ENCODE measurements around the gene FCRL5. TPM values are rescaled to one million over a fixed set of nuclear protein-coding genes. Genes with fewer than 3 reads are reported as not detected.

The FCRL5 gene
- total and polyA plus RNA-seq, 10 of the 15 experiments (the other 5 are each of a cell fraction or from before 2014, with no cell fraction given): 1.1 to 136 (median 7.0) TPM

- ChIA-PET POLR2A (interaction anchor here (1.3 to 2.8 kb wide), 5 partner anchors 10 to 39 kb away, joined by 3 to 11 read pairs (median 10); no protein-coding TSS in a partner anchor), RAD21 (ENCODE audit: unreplicated experiment) (interaction anchor here (0.8 to 2.2 kb wide), 4 partner anchors 12 to 56 kb away, joined by 3 to 10 read pairs (median 4); no protein-coding TSS in a partner anchor), CTCF (interaction anchor here (0.7 to 2.7 kb wide), 10 partner anchors 18 to 147 kb away, joined by 3 to 7 read pairs (median 4); no protein-coding TSS in a partner anchor), SMC1A (ENCODE audit: uncharacterized antibody, unreplicated experiment) (interaction anchor here (0.7 to 1.7 kb wide), 9 partner anchors 9 to 56 kb away, joined by 3 to 9 read pairs (median 4); no protein-coding TSS in a partner anchor)
- intact Hi-C loops (cut with micrococcal nuclease; ENCODE audit: unreplicated experiment) (no loop called here), in situ Hi-C loops (cut with MboI) (no loop called here)
- WGBS (ENCODE audit: insufficient coverage, insufficient replicate concordance, low lambda C conversion rate, missing lambda C conversion rate): 2% methylated on average over 5 of the region's 5 CpGs
- Histone ChIP-seq H3K4me1 (ENCODE audit: control insufficient read depth, insufficient read depth, low read length) (peaks cover 17% of the 10 kb centered on the region), H3K9me3 (replicated peaks; ENCODE audit: control insufficient read depth, insufficient read depth, low read length) (no peaks in the 10 kb centered on the region), H3K4me3 (no peak overlapping the region; the same call in 1 of the 2 replicates), H3K27me3 (replicated peaks in 1 of 2; ENCODE audit: control insufficient read depth in 2 of 2, insufficient read depth in 2 of 2, low read length in 1 of 2) (no peaks in the 10 kb centered on the region), H3K4me2 (ENCODE audit: control insufficient read depth, insufficient read depth) (peak overlapping the region; percentile 95), H3K79me2 (ENCODE audit: control insufficient read depth, insufficient read depth, low read length) (no peaks in the 10 kb centered on the region), H3K27ac (ENCODE audit: control insufficient read depth, insufficient read depth) (peak overlapping the region; percentile 63), H3K9ac (ENCODE audit: control insufficient read depth, insufficient read depth, low read length) (peak overlapping the region; percentile 37; the same call in 1 of the 2 replicates), H2AFZ (ENCODE audit: control insufficient read depth, low read depth, low read length) (peak overlapping the region; percentile 55), H3K36me3 (ENCODE audit: control insufficient read depth in 2 of 2, insufficient read depth in 2 of 2, low read length in 1 of 2) (no peaks in the 10 kb centered on the region), H4K20me1 (ENCODE audit: control insufficient read depth, insufficient read depth) (no peaks in the 10 kb centered on the region)
- ATAC-seq (peak; percentile 83), DNase-seq (ENCODE audit: low read depth, low spot score) (peak; percentile 40), FAIRE-seq (peak; percentile 73)
- TF ChIP-seq SPI1 (IDR thresholded peaks at IDR 0.05; ENCODE audit: borderline replicate concordance, insufficient read depth, low read depth, low read length) (no peak), IRF4 (IDR thresholded peaks at IDR 0.05; ENCODE audit: low read depth, low read length) (0 out of 2 replicates have a peak, but pooled peaks have one; percentile 49), PML (IDR thresholded peaks at IDR 0.05; ENCODE audit: low read length) (no peak), WRNIP1 (IDR thresholded peaks at IDR 0.05; ENCODE audit: borderline replicate concordance, low read depth, low read length) (no peak), EED (IDR thresholded peaks at IDR 0.05; ENCODE audit: low read depth) (peak; percentile 54; the same call in 1 of the 2 replicates), SRF (IDR thresholded peaks at IDR 0.05; ENCODE audit: low read depth in 2 of 2, low read length in 2 of 2) (no peak), ZSCAN29 (IDR thresholded peaks at IDR 0.05) (no peak), POLR2A (IDR thresholded peaks at IDR 0.05; ENCODE audit: low read depth, low read length) (0 out of 2 replicates have a peak, but pooled peaks have one; percentile 39), ZNF592 (IDR thresholded peaks at IDR 0.05) (no peak), HDGF (IDR thresholded peaks at IDR 0.05) (no peak), RUNX3 (IDR thresholded peaks at IDR 0.05; ENCODE audit: low read length) (0 out of 2 replicates have a peak, but pooled peaks have one; percentile 6), BCL11A (IDR thresholded peaks at IDR 0.05; ENCODE audit: low read depth, low read length) (no peak)
- BruUV-seq (replicated peaks): no TSS peak
Observed at GRCh38 chr1:157523774-157524493, 28.4 kb downstream of the FCRL5 start.

All from GM12878 (cell line).